HG02840 (cell line): ENCODE data around the gene RMI2.

ENCODE experiments used
- ATAC-seq: cut with Tn5 transposase; IDR thresholded peaks from one replicate; pipeline ENCODE4 v1.9.1; 2021; ENCODE audit warnings: mild to moderate bottlenecking, moderate library complexity, moderate number of reproducible peaks; ENCODE audit not compliant: unreplicated experiment, low FRiP score

RMI2 gene

GRCh38 chr16:11396241-11397048 lies 51.2 kb downstream of the RMI2 start:
- no peak for ATAC-seq

GRCh38 chr16:11398136-11398535 lies 52.9 kb downstream of the RMI2 start:
- no peak for ATAC-seq

GRCh38 chr16:11398851-11399250 lies 53.6 kb downstream of the RMI2 start:
- no peak for ATAC-seq

- no peak for ATAC-seq
Measured at GRCh38 chr16:11399261-11399831, 54.1 kb downstream of the RMI2 start.

GRCh38 chr16:11400076-11400475 lies 54.8 kb downstream of the RMI2 start:
- ATAC-seq = no peak
